OCI-LY1 (cell line): ENCODE measurements around the gene PDE3A.

Source experiments
- H2AFZ ChIP-seq: fragments of 200-600 bp; sonication (generic), shearing (Covaris generic); 2 replicates; pipeline ENCODE4 v1.6.0; 2014; ENCODE audit warnings: antibody characterized with exemption, mild to moderate bottlenecking, low read length
- H3F3A ChIP-seq: fragments of 200-600 bp; sonication (generic), shearing (Covaris generic); 2 replicates; pipeline ENCODE4 v1.6.0; 2014; ENCODE audit warnings: mild to moderate bottlenecking, antibody characterized with exemption, low read length, moderate library complexity; ENCODE audit not compliant: insufficient read depth
- H3K27ac ChIP-seq: fragments of 200-600 bp; sonication (generic); 2 replicates; pipeline ENCODE4 v1.5.1; 2014; ENCODE audit warnings: low read length, mixed run types, mild to moderate bottlenecking, low read depth; ENCODE audit not compliant: poor library complexity, severe bottlenecking
- H3K27me3 ChIP-seq: fragments of 200-600 bp; sonication (generic); 2 replicates; pipeline ENCODE4 v1.6.0; 2014; ENCODE audit warnings: antibody characterized with exemption, mild to moderate bottlenecking, low read length, moderate library complexity; ENCODE audit not compliant: insufficient read depth
- H3K36me3 ChIP-seq: fragments of 200-600 bp; sonication (generic); 2 replicates; pipeline ENCODE4 v1.6.1; 2014; ENCODE audit warnings: mild to moderate bottlenecking, antibody characterized with exemption, low read length, moderate library complexity, mixed read lengths; ENCODE audit not compliant: insufficient read depth
- H3K4me1 ChIP-seq: fragments of 200-600 bp; sonication (generic); 2 replicates; pipeline ENCODE4 v1.5.1; 2014; ENCODE audit warnings: mild to moderate bottlenecking, low read length, moderate library complexity; ENCODE audit not compliant: insufficient read depth, severe bottlenecking
- H3K4me2 ChIP-seq: fragments of 200-600 bp; sonication (generic), shearing (Covaris generic); 2 replicates; pipeline ENCODE4 v1.6.1; 2014; ENCODE audit warnings: low read length
- H3K4me3 ChIP-seq: fragments of 200-600 bp; sonication (generic); 2 replicates; pipeline ENCODE4 v1.5.1; 2014; ENCODE audit warnings: low read length, low read depth, mild to moderate bottlenecking, mixed read lengths; ENCODE audit not compliant: poor library complexity, severe bottlenecking
- H3K79me2 ChIP-seq: fragments of 200-600 bp; shearing (Covaris generic); 2 replicates; pipeline ENCODE4 v1.6.1; 2016; ENCODE audit warnings: mixed run types, low read length, mixed read lengths; ENCODE audit not compliant: insufficient read depth
- H3K9ac ChIP-seq: fragments of 200-600 bp; sonication (generic), shearing (Covaris generic); 2 replicates; pipeline ENCODE4 v1.6.1; 2014; ENCODE audit warnings: mild to moderate bottlenecking, low read length, mixed read lengths
- H3K9me2 ChIP-seq: fragments of 200-600 bp; sonication (generic), shearing (Covaris generic); 2 replicates; pipeline ENCODE4 v1.6.1; 2014; ENCODE audit warnings: low read depth, mild to moderate bottlenecking, low read length, mixed read lengths
- H3K9me3 ChIP-seq: fragments of 200-600 bp; shearing (Covaris generic); 2 replicates; pipeline ENCODE4 v1.6.1; 2014; ENCODE audit warnings: low read length, mixed read lengths
- H4K20me1 ChIP-seq: fragments of 200-600 bp; sonication (generic), shearing (Covaris generic); 2 replicates; pipeline ENCODE4 v1.6.0; 2016; ENCODE audit warnings: mild to moderate bottlenecking, low read length; ENCODE audit not compliant: insufficient read depth
- EZH2 ChIP-seq: fragments of 200-600 bp; sonication (generic), shearing (Covaris generic); IDR thresholded peaks from 2 replicates; pipeline ENCODE4 v1.8.0; 2017; ENCODE audit warnings: borderline replicate concordance, mixed run types, mild to moderate bottlenecking, antibody characterized with exemption, low read length, moderate library complexity, mixed read lengths
- TF ChIP-seq, protein P1 (sequence below): fragments of 200-600 bp; sonication (generic), shearing (Covaris generic); IDR thresholded peaks from 2 replicates; pipeline ENCODE4 v1.5.1; 2017; ENCODE audit warnings: mild to moderate bottlenecking, antibody characterized with exemption, low read length, moderate library complexity, mixed read lengths

The PDE3A gene

DNA sequence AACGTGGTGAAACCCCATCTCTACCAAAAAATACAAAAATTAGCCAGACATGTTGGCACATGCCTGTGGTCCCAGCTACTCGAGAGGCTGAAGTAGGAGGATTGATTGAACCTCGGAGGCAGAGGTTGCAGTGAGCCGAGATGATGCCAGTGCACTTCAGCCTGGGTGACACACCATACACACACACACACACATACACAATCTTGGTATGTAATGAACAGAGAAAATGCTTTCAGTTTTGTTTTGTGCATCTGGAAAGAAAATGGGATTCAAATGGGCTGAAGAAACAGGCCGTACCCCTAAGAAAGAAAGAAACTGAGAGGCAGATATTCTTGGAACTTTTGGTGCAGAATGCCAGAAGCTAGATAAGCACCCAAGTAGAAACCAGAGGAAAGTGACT, 107.2 kb downstream of the PDE3A start:
- Histone ChIP-seq H3K27ac (no peak overlapping the region), H3K9me2 (no peaks in the 10 kb centered on the region), H3K27me3 (no peaks in the 10 kb centered on the region), H4K20me1 (no peaks in the 10 kb centered on the region), H3K4me1 (no peaks in the 10 kb centered on the region), H2AFZ (no peak overlapping the region), H3F3A (no peaks in the 10 kb centered on the region), H3K36me3 (no peaks in the 10 kb centered on the region), H3K79me2 (no peaks in the 10 kb centered on the region), H3K9me3 (no peaks in the 10 kb centered on the region), H3K4me3 (no peak overlapping the region), H3K9ac (no peak overlapping the region), H3K4me2 (no peak overlapping the region)
- no peak for TF ChIP-seq EZH2
- TF ChIP-seq, protein P1, sequence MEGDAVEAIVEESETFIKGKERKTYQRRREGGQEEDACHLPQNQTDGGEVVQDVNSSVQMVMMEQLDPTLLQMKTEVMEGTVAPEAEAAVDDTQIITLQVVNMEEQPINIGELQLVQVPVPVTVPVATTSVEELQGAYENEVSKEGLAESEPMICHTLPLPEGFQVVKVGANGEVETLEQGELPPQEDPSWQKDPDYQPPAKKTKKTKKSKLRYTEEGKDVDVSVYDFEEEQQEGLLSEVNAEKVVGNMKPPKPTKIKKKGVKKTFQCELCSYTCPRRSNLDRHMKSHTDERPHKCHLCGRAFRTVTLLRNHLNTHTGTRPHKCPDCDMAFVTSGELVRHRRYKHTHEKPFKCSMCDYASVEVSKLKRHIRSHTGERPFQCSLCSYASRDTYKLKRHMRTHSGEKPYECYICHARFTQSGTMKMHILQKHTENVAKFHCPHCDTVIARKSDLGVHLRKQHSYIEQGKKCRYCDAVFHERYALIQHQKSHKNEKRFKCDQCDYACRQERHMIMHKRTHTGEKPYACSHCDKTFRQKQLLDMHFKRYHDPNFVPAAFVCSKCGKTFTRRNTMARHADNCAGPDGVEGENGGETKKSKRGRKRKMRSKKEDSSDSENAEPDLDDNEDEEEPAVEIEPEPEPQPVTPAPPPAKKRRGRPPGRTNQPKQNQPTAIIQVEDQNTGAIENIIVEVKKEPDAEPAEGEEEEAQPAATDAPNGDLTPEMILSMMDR: no peak

DNA sequence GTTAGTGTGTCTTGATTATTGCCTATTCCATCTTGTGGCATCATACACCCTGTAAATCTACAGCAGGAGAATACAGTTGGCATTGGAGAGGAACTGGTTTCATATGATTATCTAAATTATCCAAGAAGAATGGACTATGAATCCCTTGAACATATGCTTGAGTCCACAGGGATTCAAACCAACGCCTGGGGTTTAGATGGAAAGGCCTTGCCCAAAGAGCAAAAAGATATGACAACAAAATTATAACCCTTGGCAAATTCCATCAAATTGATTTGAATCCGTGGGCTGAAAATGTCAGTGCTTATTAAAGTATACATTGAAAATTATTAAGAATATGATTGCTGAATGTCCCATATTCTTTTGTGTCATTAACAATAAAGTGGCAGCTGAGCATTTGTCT, 108.2 kb downstream of the PDE3A start:
- H3K36me3 ChIP-seq: no peaks in the 10 kb centered on the region
- no peaks in the 10 kb centered on the region for H3F3A ChIP-seq
- TF ChIP-seq, protein P1: no peak
- TF ChIP-seq EZH2: no peak
- H3K79me2 ChIP-seq: no peaks in the 10 kb centered on the region
- H3K9me3 ChIP-seq: no peaks in the 10 kb centered on the region
- no peak overlapping the region for H3K4me3 ChIP-seq
- H2AFZ ChIP-seq: no peak overlapping the region
- H3K27ac ChIP-seq: no peak overlapping the region
- no peaks in the 10 kb centered on the region for H4K20me1 ChIP-seq
- H3K27me3 ChIP-seq: no peaks in the 10 kb centered on the region
- no peak overlapping the region for H3K4me2 ChIP-seq
- no peaks in the 10 kb centered on the region for H3K4me1 ChIP-seq
- no peaks in the 10 kb centered on the region for H3K9me2 ChIP-seq
- H3K9ac ChIP-seq: no peak overlapping the region

DNA sequence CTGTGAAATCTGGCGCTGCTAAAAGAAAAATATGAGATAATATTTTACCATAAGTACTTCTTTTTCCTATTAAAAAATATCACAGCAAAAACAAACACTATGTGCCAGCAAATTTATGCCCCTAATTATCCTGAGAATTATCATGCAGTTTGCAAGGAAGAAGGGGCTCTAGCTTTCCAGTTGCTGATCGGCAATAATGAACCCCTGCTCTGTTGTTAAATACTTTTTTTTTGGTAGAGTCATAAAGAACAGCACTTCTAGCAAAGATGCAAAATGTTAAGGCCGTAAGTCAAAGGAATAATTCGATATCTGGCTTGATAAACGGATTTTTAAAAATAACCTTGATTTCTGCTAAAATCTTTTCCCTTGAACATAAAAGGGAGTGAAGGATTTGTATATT, 108.9 kb downstream of the PDE3A start:
- H3K79me2 ChIP-seq: no peaks in the 10 kb centered on the region
- no peaks in the 10 kb centered on the region for H3K9me3 ChIP-seq
- no peak overlapping the region for H3K4me2 ChIP-seq
- H3F3A ChIP-seq: no peaks in the 10 kb centered on the region
- H2AFZ ChIP-seq: no peak overlapping the region
- H3K4me3 ChIP-seq: no peak overlapping the region
- no peak overlapping the region for H3K27ac ChIP-seq
- H3K9ac ChIP-seq: no peak overlapping the region
- no peaks in the 10 kb centered on the region for H3K36me3 ChIP-seq
- no peaks in the 10 kb centered on the region for H3K27me3 ChIP-seq
- no peaks in the 10 kb centered on the region for H3K9me2 ChIP-seq
- H3K4me1 ChIP-seq: no peaks in the 10 kb centered on the region
- no peaks in the 10 kb centered on the region for H4K20me1 ChIP-seq
- no peak for TF ChIP-seq EZH2
- TF ChIP-seq, protein P1: no peak
